ENCODE measurements around the gene SPHK1.
"Not testable (repeated sequence)": the region's sequence is repeated elsewhere in the genome, so short reads cannot be mapped to it uniquely, and the experiment has no call there.

The SPHK1 gene

DNA sequence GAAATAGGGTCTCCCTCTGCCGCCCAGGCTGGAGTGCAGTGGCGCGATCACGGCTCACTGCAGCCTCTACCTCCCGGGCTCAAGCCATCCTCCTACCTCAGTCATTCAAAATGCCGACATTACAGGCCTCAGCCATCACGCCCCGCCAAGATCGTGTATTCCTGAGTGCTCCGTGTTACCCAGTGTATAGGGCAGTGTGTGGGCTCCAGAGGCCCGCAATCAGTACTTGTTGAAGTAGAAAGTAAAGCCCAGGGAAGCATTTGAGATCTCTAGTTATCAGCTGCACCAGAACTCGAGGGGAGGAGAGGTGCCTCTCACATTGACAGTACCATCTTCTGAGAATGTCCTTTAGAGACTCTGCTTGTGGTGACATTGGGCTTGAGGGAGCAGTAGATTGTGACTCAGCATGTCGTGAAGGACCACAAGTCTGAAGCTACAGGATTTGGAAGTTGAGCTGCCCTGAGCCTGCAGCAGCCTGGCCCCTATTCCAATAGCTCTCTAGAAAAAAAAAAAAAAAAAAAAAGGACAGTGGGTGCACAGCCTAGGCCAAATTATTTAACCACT is 29.6 kb upstream of the SPHK1 start:
- H3K4me3 ChIP-seq (ENCODE audit: low read depth, low read length): no peak overlapping the region
- no peak for DNase-seq (ENCODE audit: low read depth)
- TF ChIP-seq, protein P1, sequence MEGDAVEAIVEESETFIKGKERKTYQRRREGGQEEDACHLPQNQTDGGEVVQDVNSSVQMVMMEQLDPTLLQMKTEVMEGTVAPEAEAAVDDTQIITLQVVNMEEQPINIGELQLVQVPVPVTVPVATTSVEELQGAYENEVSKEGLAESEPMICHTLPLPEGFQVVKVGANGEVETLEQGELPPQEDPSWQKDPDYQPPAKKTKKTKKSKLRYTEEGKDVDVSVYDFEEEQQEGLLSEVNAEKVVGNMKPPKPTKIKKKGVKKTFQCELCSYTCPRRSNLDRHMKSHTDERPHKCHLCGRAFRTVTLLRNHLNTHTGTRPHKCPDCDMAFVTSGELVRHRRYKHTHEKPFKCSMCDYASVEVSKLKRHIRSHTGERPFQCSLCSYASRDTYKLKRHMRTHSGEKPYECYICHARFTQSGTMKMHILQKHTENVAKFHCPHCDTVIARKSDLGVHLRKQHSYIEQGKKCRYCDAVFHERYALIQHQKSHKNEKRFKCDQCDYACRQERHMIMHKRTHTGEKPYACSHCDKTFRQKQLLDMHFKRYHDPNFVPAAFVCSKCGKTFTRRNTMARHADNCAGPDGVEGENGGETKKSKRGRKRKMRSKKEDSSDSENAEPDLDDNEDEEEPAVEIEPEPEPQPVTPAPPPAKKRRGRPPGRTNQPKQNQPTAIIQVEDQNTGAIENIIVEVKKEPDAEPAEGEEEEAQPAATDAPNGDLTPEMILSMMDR (conservative IDR thresholded peaks at IDR 0.05; ENCODE audit: low read depth, low read length): no peak

DNA sequence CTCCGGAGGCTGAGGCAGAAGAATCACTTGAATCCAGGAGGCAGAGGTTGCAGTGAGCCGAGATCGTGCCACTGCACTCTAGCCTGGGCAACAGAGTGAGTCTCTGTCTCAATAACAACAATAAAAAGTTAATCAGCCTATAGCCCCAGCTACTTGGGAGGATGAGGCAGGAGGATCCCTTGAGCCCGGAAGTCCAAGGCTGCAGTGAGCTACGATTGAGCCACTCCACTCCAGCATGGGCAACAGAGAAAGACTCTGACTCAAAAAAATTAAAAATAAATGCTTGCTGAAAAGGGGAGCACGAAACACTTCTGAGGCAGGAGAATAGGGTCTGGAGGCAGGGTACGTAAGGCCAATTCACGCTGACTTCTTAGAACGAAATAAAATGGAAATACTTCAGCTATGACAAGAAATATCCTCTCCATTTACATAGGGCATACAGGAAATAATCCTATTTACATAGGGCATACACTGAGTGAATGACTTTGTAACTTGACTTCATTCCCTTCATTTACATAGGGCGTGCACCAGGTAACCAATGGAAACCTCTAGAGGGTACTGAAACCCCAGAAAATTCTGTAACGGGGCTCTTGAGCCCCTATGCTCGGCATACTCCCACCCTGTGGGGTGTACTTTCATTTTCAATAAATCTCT is 27.5 kb upstream of the SPHK1 start:
- no peak overlapping the region for H3K4me3 ChIP-seq (ENCODE audit: low read depth, low read length)
- DNase-seq (ENCODE audit: low read depth): no peak
- TF ChIP-seq, protein P1 (conservative IDR thresholded peaks at IDR 0.05; ENCODE audit: low read depth, low read length): no peak

DNA sequence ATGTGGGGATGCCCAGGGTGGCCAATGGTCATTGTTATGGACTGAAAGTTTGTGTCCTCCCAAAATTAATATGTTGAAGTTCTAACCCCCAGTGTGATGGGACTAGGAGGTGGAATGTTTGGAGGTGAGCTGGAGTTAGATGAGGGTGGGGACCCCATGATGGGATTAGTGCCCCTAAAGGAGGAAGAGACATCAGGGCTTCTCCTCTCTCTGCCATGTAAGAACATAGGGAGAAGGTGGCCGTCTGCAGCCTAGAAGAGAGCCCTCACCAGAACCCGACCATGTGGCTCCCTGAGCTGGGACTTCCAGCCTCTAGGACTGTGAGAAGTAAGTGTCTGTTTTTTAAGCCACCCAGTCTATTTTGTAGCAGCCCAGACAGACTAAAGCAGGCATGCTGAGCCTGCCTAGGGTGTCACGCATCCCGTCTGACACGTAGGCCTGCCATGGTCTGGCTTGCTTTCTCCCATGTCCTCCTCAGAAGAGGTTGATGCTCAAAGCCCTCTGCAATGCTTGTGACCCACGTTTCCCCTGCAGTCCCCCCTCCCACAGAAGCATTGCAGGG is 26.7 kb upstream of the SPHK1 start:
- no peak for DNase-seq (ENCODE audit: low read depth)
- no peak overlapping the region for H3K4me3 ChIP-seq (ENCODE audit: low read depth, low read length)
- TF ChIP-seq, protein P1 (conservative IDR thresholded peaks at IDR 0.05; ENCODE audit: low read depth, low read length): no peak

DNA sequence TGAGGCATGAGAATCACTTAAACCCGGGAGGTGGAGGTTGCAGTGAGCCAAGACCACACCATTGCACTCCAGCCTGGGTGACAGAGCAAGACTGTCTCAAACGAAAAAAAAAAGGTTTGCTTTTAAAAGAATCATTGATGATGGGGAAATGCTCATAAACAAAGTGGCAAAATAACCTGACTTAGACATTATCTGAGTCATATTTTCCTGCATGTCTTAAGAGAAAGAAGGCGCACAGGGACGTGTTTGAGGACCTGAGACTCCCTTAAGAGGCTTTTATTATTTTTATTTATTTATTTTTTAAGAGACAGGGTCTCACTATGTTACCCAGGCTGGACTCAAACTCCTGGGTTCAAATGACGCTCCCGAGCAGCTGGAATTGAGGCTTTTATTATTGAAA is 25.0 kb upstream of the SPHK1 start:
- DNase-seq (ENCODE audit: low read depth): no peak
- no peak overlapping the region for H3K4me3 ChIP-seq (ENCODE audit: low read depth, low read length)
- TF ChIP-seq, protein P1 (conservative IDR thresholded peaks at IDR 0.05; ENCODE audit: low read depth, low read length): no peak

DNA sequence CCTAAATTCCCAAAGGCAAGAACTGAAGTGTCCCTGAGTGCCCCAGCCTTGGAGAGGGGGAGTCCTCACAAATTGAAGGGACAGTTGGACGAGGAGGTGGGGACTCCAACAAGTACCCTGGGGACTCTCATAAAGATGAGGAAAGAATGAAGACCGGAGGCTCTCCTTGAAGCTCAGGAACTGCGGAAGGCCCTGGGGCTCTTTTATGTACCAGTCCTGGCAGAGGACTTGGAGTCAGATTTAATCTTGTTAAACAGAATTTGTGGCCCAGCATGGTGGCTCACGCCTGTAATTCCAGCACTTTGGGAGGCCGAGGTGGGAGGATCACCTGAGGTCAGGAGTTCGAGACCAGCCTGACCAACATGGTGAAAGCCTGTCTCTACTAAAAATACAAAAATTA is 24.6 kb upstream of the SPHK1 start:
- DNase-seq (ENCODE audit: low read depth); H3K4me3 ChIP-seq (ENCODE audit: low read depth, low read length): not testable (repeated sequence)

- TF ChIP-seq, protein P1 (conservative IDR thresholded peaks at IDR 0.05; ENCODE audit: low read depth, low read length): no peak
- no peak overlapping the region for H3K4me3 ChIP-seq (ENCODE audit: low read depth, low read length)
- DNase-seq (ENCODE audit: low read depth): no peak
Measured at GRCh38 chr17:76360461-76360860, 23.9 kb upstream of the SPHK1 start.

DNA sequence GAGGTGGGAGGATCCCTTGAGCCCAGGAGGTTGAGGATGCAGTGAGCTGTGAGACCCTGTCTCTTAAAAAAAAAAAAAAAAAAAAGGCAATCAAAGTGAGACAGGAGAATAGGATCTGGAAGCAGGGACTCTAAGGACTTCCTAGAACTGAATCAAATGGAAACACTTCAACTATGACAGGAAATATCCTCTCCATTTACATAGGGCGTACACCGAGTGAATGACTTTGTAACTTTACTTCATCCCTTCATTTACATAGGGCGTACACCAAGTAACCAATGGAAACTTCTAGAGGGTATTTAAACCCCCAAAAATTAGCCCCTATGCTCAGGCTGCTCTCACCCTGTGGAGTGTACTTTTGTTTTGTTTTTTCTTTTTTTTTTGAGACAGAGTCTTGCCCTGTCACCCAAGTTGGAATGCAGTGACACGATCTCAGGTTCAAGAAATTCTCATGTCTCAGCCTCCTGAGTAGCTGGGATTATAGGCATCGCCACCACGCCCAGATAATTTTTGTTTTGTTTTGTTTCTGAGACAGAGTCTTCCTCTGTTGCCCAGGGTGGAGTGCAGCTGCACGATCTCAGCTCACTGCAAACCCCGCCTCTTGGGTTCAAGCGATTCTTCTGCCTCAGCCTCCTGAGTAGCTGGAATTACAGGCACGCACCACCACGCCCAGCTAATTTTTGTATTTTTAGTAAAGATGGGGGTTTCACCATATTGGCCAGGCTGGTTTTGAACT is 21.1 kb upstream of the SPHK1 start:
- TF ChIP-seq, protein P1 (conservative IDR thresholded peaks at IDR 0.05; ENCODE audit: low read depth, low read length): no peak
- no peak for DNase-seq (ENCODE audit: low read depth)

More for the DNA sequence above, 21.1 kb upstream of the SPHK1 start:
- no peak overlapping the region for H3K4me3 ChIP-seq (ENCODE audit: low read depth, low read length)

Measured in choroid plexus epithelial cell (primary cell).